HG02970 (cell line): Measurements from ENCODE around the gene CUL4A.
"Not testable (repeated sequence)": the region's sequence is repeated elsewhere in the genome, so short reads cannot be mapped to it uniquely, and the experiment has no call there.

Experiments
- ATAC-seq: cut with Tn5 transposase; IDR thresholded peaks from one replicate; pipeline ENCODE4 v1.9.1; 2021; ENCODE audit warnings: mild to moderate bottlenecking, moderate library complexity, moderate number of reproducible peaks; ENCODE audit not compliant: unreplicated experiment, low FRiP score

The CUL4A gene

GRCh38 chr13:113232208-113233003 is 23.0 kb downstream of the CUL4A start:
- ATAC-seq: no peak

GRCh38 chr13:113233101-113233500 is 23.7 kb downstream of the CUL4A start:
- ATAC-seq: no peak

GRCh38 chr13:113238536-113238935 is 29.1 kb downstream of the CUL4A start:
- no peak for ATAC-seq

DNA sequence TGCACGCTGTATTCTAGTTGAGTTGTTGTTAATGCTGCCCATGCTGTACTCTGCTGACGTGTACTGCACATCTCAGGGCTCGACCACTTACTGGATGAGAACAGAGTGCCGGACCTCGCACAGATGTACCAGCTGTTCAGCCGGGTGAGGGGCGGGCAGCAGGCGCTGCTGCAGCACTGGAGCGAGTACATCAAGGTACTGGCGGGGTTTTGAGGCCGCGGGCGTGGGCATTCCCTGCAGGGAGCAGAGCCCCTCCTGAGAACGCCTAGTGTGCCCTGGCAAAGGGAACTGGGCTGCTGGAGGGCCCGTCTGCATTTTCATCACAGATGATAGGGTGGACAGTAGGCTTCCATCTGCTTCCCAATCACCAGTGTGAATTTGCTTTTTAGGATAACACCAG is 29.9 kb downstream of the CUL4A start:
- ATAC-seq: no peak

DNA sequence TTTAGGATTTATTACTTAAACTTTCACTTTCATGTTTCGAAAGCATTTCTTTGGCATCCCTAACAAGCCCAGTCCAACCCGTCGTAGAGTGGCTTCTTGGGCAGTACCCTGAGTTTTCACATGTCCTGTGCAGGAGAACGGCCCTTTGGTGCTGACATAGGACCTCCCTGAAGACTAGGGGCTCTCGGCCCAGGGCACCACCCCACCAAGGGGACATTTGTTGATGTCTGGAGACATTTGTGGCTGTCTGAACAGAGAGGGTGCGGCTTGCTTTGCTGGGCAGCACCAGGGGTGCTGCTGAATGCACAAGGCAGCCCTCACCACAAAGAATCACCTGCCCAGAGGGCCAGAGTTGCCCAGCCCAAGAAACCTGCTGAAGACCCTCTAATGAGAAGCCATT is 30.6 kb downstream of the CUL4A start:
- ATAC-seq: no peak

- not testable (repeated sequence) for ATAC-seq
Observed at GRCh38 chr13:113241623-113242022, 32.2 kb downstream of the CUL4A start.

DNA sequence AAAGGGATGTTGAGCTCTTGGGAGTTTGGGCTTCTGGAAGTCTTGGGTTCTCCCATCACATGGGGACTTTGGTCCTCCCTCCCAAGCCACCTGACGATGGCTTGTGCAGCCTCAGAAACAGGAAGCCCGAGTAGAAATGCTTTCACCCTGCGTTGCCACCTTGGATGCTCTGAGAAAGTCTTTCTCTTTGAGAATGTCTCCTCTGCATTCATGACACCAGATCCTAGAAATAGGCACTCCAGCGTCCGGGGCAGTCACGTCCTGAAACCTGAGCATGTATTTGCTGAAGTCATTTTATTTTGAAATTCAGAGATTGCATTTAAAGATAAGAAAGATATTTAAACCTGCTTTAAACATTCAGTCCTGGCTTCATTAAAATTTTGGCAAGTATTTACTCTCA is 34.4 kb downstream of the CUL4A start:
- ATAC-seq: no peak

GRCh38 chr13:113245849-113246796 is 36.7 kb downstream of the CUL4A start:
- ATAC-seq: no peak

GRCh38 chr13:113252516-113253095 is 43.2 kb downstream of the CUL4A start:
- ATAC-seq: no peak

GRCh38 chr13:113257908-113258307 is 48.5 kb downstream of the CUL4A start:
- ATAC-seq: not testable (repeated sequence)

DNA sequence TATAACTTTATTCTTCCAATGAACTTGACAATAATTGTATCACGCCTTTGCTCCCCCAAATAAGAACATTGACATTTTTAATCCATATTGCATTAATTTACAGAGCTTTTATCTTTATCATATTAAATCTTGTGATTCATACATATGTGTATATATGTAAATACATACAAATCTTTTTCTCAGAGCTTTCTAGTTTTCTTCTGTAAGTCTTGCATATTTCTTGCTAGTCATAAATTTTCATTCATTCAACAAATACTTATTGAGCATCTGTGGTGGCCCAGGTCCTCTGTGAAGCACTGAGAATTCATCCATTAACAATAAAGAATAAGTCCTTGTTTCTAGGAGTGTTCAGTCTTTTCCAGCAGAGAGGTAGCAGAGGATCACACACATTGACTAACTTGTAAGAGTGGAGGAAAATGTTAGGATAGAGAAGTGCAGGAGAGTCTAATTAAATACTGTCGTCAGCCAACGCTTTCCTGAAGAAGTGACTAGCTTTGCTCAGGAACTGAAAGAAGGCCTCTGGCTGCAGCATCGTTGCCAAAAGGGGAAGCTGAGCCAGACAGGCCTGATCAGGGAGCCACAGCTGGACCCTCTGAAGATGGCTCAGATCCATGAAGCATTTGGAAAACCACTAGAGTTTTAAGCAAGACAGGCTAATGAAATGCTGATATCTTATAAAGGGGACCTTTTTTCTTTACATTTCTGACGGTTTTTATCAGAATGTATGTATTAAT is 49.1 kb downstream of the CUL4A start:
- ATAC-seq: no peak

GRCh38 chr13:113260996-113261395 is 51.6 kb downstream of the CUL4A start:
- ATAC-seq: no peak

- not testable (repeated sequence) for ATAC-seq
Observed at GRCh38 chr13:113263016-113263415, 53.6 kb downstream of the CUL4A start.

- no peak for ATAC-seq
Observed at GRCh38 chr13:113267642-113268405, 58.4 kb downstream of the CUL4A start.

DNA sequence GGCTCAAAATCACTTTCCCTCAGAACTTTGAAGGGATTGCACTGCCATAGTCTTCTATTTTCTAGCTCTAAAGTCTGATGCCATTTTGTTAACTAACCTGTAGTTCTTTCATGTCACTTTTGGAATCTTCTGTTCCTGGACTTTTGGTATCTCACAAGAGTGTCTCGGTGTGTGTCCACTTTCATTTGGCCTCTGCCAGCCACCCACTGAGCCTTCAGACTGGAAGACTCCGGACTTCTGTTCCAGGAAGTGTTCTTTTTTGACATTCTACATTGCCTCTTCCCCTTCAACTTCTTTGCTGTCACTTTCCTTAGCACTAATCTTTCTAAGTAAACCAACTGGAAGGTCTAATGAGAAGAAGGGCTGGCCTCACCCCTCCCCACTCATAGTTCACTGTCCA is 62.6 kb downstream of the CUL4A start:
- no peak for ATAC-seq

GRCh38 chr13:113272701-113273181 is 63.3 kb downstream of the CUL4A start:
- no peak for ATAC-seq

DNA sequence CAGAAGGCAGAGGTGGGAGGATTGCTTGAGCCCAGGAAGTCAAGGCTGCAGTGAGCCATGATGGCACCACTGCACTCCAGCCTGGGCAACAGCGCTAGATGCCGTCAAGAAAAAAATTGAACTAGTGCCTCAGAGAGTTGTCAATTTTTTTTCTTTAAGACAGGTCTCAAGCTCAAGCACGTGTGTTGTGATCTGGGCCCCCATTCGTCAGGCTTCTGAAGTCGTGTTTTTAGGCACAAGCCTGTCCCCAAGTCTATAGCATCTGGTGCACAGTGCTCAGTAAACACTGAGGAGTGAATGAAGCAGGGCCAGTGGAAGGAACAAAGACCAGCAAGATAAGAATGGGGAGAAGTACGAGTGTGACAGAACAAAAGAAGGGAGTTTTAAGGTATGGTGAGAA is 63.9 kb downstream of the CUL4A start:
- ATAC-seq: no peak

- no peak for ATAC-seq
Observed at GRCh38 chr13:113273851-113274590, 64.6 kb downstream of the CUL4A start.

DNA sequence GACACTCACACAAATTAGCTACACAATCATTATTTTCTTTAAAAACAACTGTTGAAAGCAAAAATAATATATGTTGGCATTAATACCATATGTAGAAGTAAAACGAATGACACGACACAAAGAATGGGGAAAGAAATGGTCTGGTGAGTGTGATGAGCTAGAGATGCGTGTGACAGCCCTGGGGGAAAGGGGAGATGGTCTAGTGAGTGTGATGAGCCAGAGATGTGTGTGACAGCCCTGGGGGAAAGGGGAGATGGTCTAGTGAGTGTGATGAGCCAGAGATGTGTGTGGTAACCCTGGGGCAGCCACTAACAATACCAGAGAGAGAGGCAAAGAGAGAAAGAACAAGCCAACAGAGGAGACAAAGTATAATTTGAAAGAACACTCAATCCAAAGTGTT is 65.3 kb downstream of the CUL4A start:
- no peak for ATAC-seq
